Ureter (tissue), 1 donor: ENCODE data around the gene GOLM1. TPM values are rescaled to one million over a fixed set of nuclear protein-coding genes. Genes with fewer than 3 reads are reported as not detected.

Source experiments
- DNase-seq: peaks from one replicate; pipeline ENCODE4 v3.0.0-alpha.2; 2020; ENCODE audit warnings: low spot score
- total RNA-seq: library from RNA; stranded (reverse); gene quantifications from one replicate; pipeline ENCODE4 v1.2.4, GENCODE V29; 2023
- donor health status: DM: yes; HTN: yes; CAD: no.

GOLM1 gene
- total RNA-seq, 1 donor from 2014 or later: 54.5 TPM

DNA sequence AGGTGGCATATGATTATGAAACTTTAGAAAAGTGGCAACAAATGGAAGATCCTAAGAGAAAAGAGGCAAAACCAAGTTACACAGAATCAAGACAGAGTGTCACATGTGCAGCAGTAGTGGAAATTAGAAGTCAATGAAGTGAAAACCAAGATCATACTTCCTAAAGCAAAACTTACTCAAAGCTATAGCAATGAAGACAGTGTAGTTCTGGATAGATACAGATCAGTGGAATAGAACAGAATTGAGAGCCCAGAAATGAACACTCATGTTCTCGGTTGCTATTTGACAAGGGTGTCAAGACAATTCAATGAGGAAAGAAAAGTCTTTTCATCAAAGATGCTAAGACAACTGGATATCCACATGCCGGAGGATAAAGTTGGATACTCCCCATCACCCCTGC is 114.9 kb downstream of the GOLM1 start:
- DNase-seq: no peak

GRCh38 chr9:85981369-85981768 is 118.0 kb downstream of the GOLM1 start:
- DNase-seq: no peak

GRCh38 chr9:85978496-85978895 is 120.9 kb downstream of the GOLM1 start:
- no peak for DNase-seq

Other genes starting within 250 kb of the GOLM1 start
- 30.3 TPM for gene NAA35, start 158.4 kb downstream of the GOLM1 start, total RNA-seq
- gene C9orf153, start 160.1 kb upstream of the GOLM1 start, total RNA-seq: 0.36 TPM
- gene ISCA1, start 183.0 kb upstream of the GOLM1 start, total RNA-seq: 30.6 TPM